Jurkat, Clone E6-1 (cell line): ENCODE results near the gene RNF43.

Experiments
- DNase-seq: peaks from one replicate; pipeline ENCODE4 v3.0.0-alpha.2; 2011; ENCODE audit warnings: low read depth, low spot score
- H3K4me3 ChIP-seq: 2 replicates; pipeline ENCODE4 v1.5.1; 2011; ENCODE audit warnings: mild to moderate bottlenecking, low read length, control low read depth, moderate library complexity

RNF43 gene

GRCh38 chr17:58370716-58371115, 46.6 kb downstream of the RNF43 start:
- H3K4me3 ChIP-seq = no peak overlapping the region
- no peak for DNase-seq

- H3K4me3 ChIP-seq = no peak overlapping the region
- no peak for DNase-seq
Measured at GRCh38 chr17:58370309-58370708, 47.0 kb downstream of the RNF43 start.

DNA sequence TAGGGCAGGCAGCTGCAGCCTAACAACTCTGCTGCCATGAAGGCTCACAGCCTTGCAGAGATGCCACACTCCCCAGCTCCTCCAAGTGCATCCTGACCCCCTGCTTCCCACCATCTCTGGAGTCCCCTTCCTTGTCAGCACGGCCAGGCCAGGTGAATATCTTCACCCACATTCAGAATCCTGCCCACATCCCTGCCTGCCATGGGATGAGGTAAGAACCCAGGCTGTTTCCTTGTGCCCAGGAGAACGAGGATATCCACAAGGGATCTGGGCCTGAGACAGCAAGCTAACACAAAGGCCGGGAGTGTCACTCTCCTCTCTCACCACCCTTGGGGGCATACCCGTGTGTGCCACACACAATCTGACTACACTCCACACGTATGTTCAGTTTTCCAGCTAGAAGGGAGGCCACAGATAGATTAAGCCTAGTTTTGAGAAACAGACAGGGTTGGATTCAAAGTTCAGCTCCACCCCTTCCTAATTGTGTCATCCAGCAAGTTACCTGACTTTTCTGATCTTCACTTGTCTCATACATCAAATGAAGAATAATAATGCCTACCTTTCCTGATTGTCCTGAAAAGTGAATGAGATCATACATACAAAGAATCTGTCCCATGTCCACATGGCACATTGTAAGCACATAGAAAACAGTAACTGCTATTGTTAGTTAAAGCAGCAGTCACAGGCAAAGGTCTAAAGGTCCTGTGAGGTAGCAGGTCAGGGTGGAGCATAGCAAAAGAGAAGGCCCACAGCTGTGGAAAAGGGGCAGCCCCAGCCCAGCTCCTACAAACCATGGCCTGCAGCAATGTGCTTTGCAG, 47.9 kb downstream of the RNF43 start:
- DNase-seq = no peak

DNA sequence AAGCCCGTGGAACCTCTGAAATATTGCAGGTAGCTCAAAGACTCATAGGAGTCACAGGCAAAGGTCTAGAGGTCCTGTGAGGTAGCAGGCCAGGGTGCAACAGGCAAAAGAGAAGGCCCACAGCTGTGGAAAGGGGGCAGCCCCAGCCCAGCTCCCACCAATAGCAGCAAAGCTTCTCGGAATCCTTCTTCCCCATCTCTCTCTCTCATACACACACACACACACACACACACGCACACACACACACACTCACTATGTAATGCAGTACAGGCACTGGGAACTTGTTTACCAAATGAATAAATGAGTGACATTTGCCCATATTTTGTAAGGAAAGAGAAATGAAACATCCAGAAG, 48.5 kb downstream of the RNF43 start:
- DNase-seq = no peak
- no peak overlapping the region for H3K4me3 ChIP-seq

More for the DNA sequence above, 47.9 kb downstream of the RNF43 start:
- H3K4me3 ChIP-seq = no peak overlapping the region
